Effector memory CD8-positive, alpha-beta T cell (primary cell): ENCODE measurements around the gene WDR7.

Experiments
- ATAC-seq: fragments of 150-1000 bp; cut with Tn5 transposase; replicated peaks from 2 replicates; pipeline ENCODE4 v1.10.0; 2021; ENCODE audit warnings: mild to moderate bottlenecking, moderate library complexity
- DNase-seq, 3 experiments: peaks; one replicate each; pipeline ENCODE4 v3.0.0; 2021
- H3K27ac Mint-ChIP-seq, 2 donors: one replicate each; pipeline ENCODE4 v1.8.0; 2022; ENCODE audit warnings: mild to moderate bottlenecking in 2 of 2, mixed read lengths in 2 of 2, moderate library complexity in 2 of 2
- H3K27me3 Mint-ChIP-seq, 2 donors: one replicate each; pipeline ENCODE4 v1.8.0; 2022; ENCODE audit warnings: mixed read lengths in 2 of 2
- H3K36me3 Mint-ChIP-seq: one replicate; pipeline ENCODE4 v1.8.0; 2022; ENCODE audit warnings: mild to moderate bottlenecking, moderate library complexity, mixed read lengths; ENCODE audit not compliant: insufficient read depth
- H3K4me1 Mint-ChIP-seq, 2 donors: one replicate each; pipeline ENCODE4 v1.8.0; 2022; ENCODE audit warnings: low read depth in 2 of 2, mixed read lengths in 2 of 2
- H3K4me3 Mint-ChIP-seq, 2 donors: one replicate each; pipeline ENCODE4 v1.8.0; 2022; ENCODE audit warnings: mild to moderate bottlenecking in 2 of 2, mixed read lengths in 2 of 2, moderate library complexity in 2 of 2
- H3K9me3 Mint-ChIP-seq, 2 donors: one replicate each; pipeline ENCODE4 v1.8.0; 2022; ENCODE audit warnings: mixed read lengths in 2 of 2

WDR7 gene

GRCh38 chr18:56861244-56861643 is 210.1 kb downstream of the WDR7 start:
- H3K36me3 Mint-ChIP-seq = no peaks in the 10 kb centered on the region
- DNase-seq (no peak), ATAC-seq (no peak)
- H3K9me3 Mint-ChIP-seq = no peaks in the 10 kb centered on the region
- H3K4me1 Mint-ChIP-seq = no peaks in the 10 kb centered on the region
- H3K27me3 Mint-ChIP-seq = no peaks in the 10 kb centered on the region
- no peak overlapping the region for H3K4me3 Mint-ChIP-seq
- H3K27ac Mint-ChIP-seq = no peak overlapping the region

- no peak for ATAC-seq
- no peak overlapping the region for H3K27ac Mint-ChIP-seq
- H3K27me3 Mint-ChIP-seq = no peaks in the 10 kb centered on the region
- peak in 1 of 3 experiments; percentile 5 for DNase-seq
- no peaks in the 10 kb centered on the region for H3K36me3 Mint-ChIP-seq
- peaks cover 0 to 10% of the 10 kb centered on the region in 2 donors for H3K4me1 Mint-ChIP-seq
- H3K4me3 Mint-ChIP-seq = no peak overlapping the region
- H3K9me3 Mint-ChIP-seq = no peaks in the 10 kb centered on the region
These were observed 218.1 kb downstream of the WDR7 start for GRCh38 chr18:56869189-56869777.

- Mint-ChIP-seq H3K27ac (no peak overlapping the region), H3K4me3 (no peak overlapping the region), H3K4me1 (peaks cover 0 to 10% of the 10 kb centered on the region in 2 donors), H3K9me3 (no peaks in the 10 kb centered on the region), H3K27me3 (no peaks in the 10 kb centered on the region), H3K36me3 (no peaks in the 10 kb centered on the region)
- no peak for ATAC-seq
- DNase-seq = no peak
These were observed 219.8 kb downstream of the WDR7 start for GRCh38 chr18:56870982-56871381.

GRCh38 chr18:56872140-56872539 is 221.0 kb downstream of the WDR7 start:
- H3K27me3 Mint-ChIP-seq = no peaks in the 10 kb centered on the region
- no peak overlapping the region for H3K4me3 Mint-ChIP-seq
- H3K27ac Mint-ChIP-seq = no peak overlapping the region
- DNase-seq (no peak), ATAC-seq (no peak)
- H3K36me3 Mint-ChIP-seq = no peaks in the 10 kb centered on the region
- H3K9me3 Mint-ChIP-seq = no peaks in the 10 kb centered on the region
- H3K4me1 Mint-ChIP-seq = peaks cover 0 to 10% of the 10 kb centered on the region in 2 donors

- no peak overlapping the region for H3K4me3 Mint-ChIP-seq
- peaks cover 0 to 8% of the 10 kb centered on the region in 2 donors for H3K4me1 Mint-ChIP-seq
- DNase-seq (no peak), ATAC-seq (no peak)
- H3K27me3 Mint-ChIP-seq = no peaks in the 10 kb centered on the region
- H3K9me3 Mint-ChIP-seq = no peaks in the 10 kb centered on the region
- H3K27ac Mint-ChIP-seq = no peak overlapping the region
- no peaks in the 10 kb centered on the region for H3K36me3 Mint-ChIP-seq
These were observed 222.4 kb downstream of the WDR7 start for GRCh38 chr18:56873441-56874140.

GRCh38 chr18:56878711-56879110 is 227.6 kb downstream of the WDR7 start:
- no peak for ATAC-seq
- Mint-ChIP-seq H3K27ac (no peak overlapping the region), H3K4me3 (no peak overlapping the region), H3K27me3 (no peaks in the 10 kb centered on the region), H3K9me3 (no peaks in the 10 kb centered on the region), H3K36me3 (peaks cover 4% of the 10 kb centered on the region), H3K4me1 (no peaks in the 10 kb centered on the region)
- DNase-seq = no peak

- H3K27me3 Mint-ChIP-seq = no peaks in the 10 kb centered on the region
- peaks cover 18% of the 10 kb centered on the region for H3K36me3 Mint-ChIP-seq
- DNase-seq = no peak
- H3K4me3 Mint-ChIP-seq = no peak overlapping the region
- no peaks in the 10 kb centered on the region for H3K9me3 Mint-ChIP-seq
- peaks cover 4 to 9% of the 10 kb centered on the region in 2 donors for H3K4me1 Mint-ChIP-seq
- no peak overlapping the region for H3K27ac Mint-ChIP-seq
- ATAC-seq = no peak
These were observed 233.4 kb downstream of the WDR7 start for GRCh38 chr18:56884511-56884910.

- H3K27ac Mint-ChIP-seq = no peak overlapping the region
These were observed 237.8 kb downstream of the WDR7 start for GRCh38 chr18:56888978-56889377.

GRCh38 chr18:56889621-56890020 is 238.5 kb downstream of the WDR7 start:
- Mint-ChIP-seq H3K4me1 (peaks cover 0 to 3% of the 10 kb centered on the region in 2 donors), H3K36me3 (peaks cover 9% of the 10 kb centered on the region), H3K4me3 (no peak overlapping the region), H3K27ac (no peak overlapping the region), H3K27me3 (no peaks in the 10 kb centered on the region), H3K9me3 (no peaks in the 10 kb centered on the region)
- ATAC-seq (no peak), DNase-seq (no peak)

More at GRCh38 chr18:56888978-56889377, 237.8 kb downstream of the WDR7 start:
- Mint-ChIP-seq H3K4me1 (peaks cover 4 to 9% of the 10 kb centered on the region in 2 donors), H3K36me3 (peaks cover 13% of the 10 kb centered on the region), H3K9me3 (no peaks in the 10 kb centered on the region), H3K4me3 (no peak overlapping the region), H3K27me3 (no peaks in the 10 kb centered on the region)
- no peak for ATAC-seq
- DNase-seq = no peak

GRCh38 chr18:56890632-56891031 is 239.5 kb downstream of the WDR7 start:
- no peak for ATAC-seq
- Mint-ChIP-seq H3K27me3 (no peaks in the 10 kb centered on the region), H3K4me3 (no peak overlapping the region), H3K36me3 (peaks cover 4% of the 10 kb centered on the region), H3K4me1 (no peaks in the 10 kb centered on the region), H3K27ac (no peak overlapping the region), H3K9me3 (no peaks in the 10 kb centered on the region)
- no peak for DNase-seq

- H3K9me3 Mint-ChIP-seq = no peaks in the 10 kb centered on the region
- H3K27ac Mint-ChIP-seq = no peak overlapping the region
- no peak for ATAC-seq
- no peaks in the 10 kb centered on the region for H3K27me3 Mint-ChIP-seq
- no peaks in the 10 kb centered on the region for H3K36me3 Mint-ChIP-seq
- H3K4me1 Mint-ChIP-seq = no peaks in the 10 kb centered on the region
- no peak overlapping the region for H3K4me3 Mint-ChIP-seq
- DNase-seq = no peak
These were observed 240.0 kb downstream of the WDR7 start for GRCh38 chr18:56891116-56891515.

- Mint-ChIP-seq H3K27ac (no peak overlapping the region), H3K36me3 (no peaks in the 10 kb centered on the region), H3K4me3 (no peak overlapping the region), H3K9me3 (no peaks in the 10 kb centered on the region), H3K4me1 (no peaks in the 10 kb centered on the region), H3K27me3 (no peaks in the 10 kb centered on the region)
- DNase-seq = no peak
- ATAC-seq = no peak
These were observed 240.7 kb downstream of the WDR7 start for GRCh38 chr18:56891870-56892269.

- Mint-ChIP-seq H3K4me1 (peaks cover 4 to 7% of the 10 kb centered on the region in 2 donors), H3K36me3 (no peaks in the 10 kb centered on the region), H3K27me3 (no peaks in the 10 kb centered on the region), H3K4me3 (no peak overlapping the region), H3K27ac (no peak overlapping the region), H3K9me3 (no peaks in the 10 kb centered on the region)
- no peak for DNase-seq
- no peak for ATAC-seq
These were observed 246.0 kb downstream of the WDR7 start for GRCh38 chr18:56897122-56897521.

GRCh38 chr18:56899660-56900059 is 248.5 kb downstream of the WDR7 start:
- no peaks in the 10 kb centered on the region for H3K36me3 Mint-ChIP-seq
- no peak for DNase-seq
- H3K9me3 Mint-ChIP-seq = no peaks in the 10 kb centered on the region
- no peaks in the 10 kb centered on the region for H3K27me3 Mint-ChIP-seq
- no peak overlapping the region for H3K4me3 Mint-ChIP-seq
- no peak for ATAC-seq
- peak overlapping the region in 1 of 2 donors; percentile 13 for H3K27ac Mint-ChIP-seq
- H3K4me1 Mint-ChIP-seq = peaks cover 4 to 12% of the 10 kb centered on the region in 2 donors
